ENCODE results near the gene AMIGO3. TPM values are rescaled to one million over a fixed set of nuclear protein-coding genes. Genes with fewer than 3 reads are reported as not detected.

The AMIGO3 gene
- total RNA-seq (2022) (0.79 TPM in 1 of 2 replicates, not detected in the other), Bru-seq, nascent RNA (percentile 58 among the genes with signal in this experiment), BruChase-seq, experiment 1, labeled RNA remaining after a 6-hour chase (percentile 76 among the genes with signal in this experiment), BruChase-seq, experiment 2, labeled RNA remaining after a 2-hour chase (percentile 66 among the genes with signal in this experiment)
- long read RNA-seq, transcript AMIGO3-201 (1 exons, 2,862 nt), result major isoform, 26 of 26 reads
- long read RNA-seq, partial matches to known transcripts, result 0 of 26 reads
- long read RNA-seq, other reads (novel, unspliced or antisense), result 0 of 26 reads

GRCh38 chr3:49719214-49719884 lies at the start of gene AMIGO3:
Gene AMIGO3 (minus strand): TSS chr3:49719684. CDS start chr3:49719465, 219 bp downstream.
- Mint-ChIP-seq H3K36me3 (ENCODE audit: insufficient read depth, unreplicated experiment) (peaks cover 60% of the 10 kb centered on the region), H3K27me3 (ENCODE audit: insufficient read depth, unreplicated experiment) (no peaks in the 10 kb centered on the region), H3K27ac (ENCODE audit: low read depth, unreplicated experiment) (no peak within 1 kb of the TSS), H3K4me3 (ENCODE audit: unreplicated experiment) (peak within 1 kb of the TSS; percentile 59), H3K4me1 (ENCODE audit: insufficient read depth, unreplicated experiment) (peaks cover 12% of the 10 kb centered on the region), H3K9me3 (ENCODE audit: unreplicated experiment) (no peaks in the 10 kb centered on the region)
- intact Hi-C loops (cut with micrococcal nuclease), result no loop called here
- peak; percentile 87 for DNase-seq (ENCODE audit: unreplicated experiment)
- POLR2A ChIA-PET, result interaction anchor here (1.4 kb wide), 2 partner anchors 8 to 68 kb away, joined by 4 to 5 read pairs; partner anchors contain the start of gene IP6K1
- TF ChIP-seq CTCF (IDR thresholded peaks at IDR 0.05; ENCODE audit: unreplicated experiment), result peak; percentile 12
- CTCF ChIA-PET, result interaction anchor here (0.6 to 0.7 kb wide), 3 partner anchors 7 to 457 kb away, joined by 3 to 5 read pairs (median 3); no protein-coding TSS in a partner anchor
- no TSS peak for BruUV-seq (replicated peaks)

- DNase-seq (ENCODE audit: unreplicated experiment), result no peak
- BruUV-seq (replicated peaks), result no TSS peak
- Mint-ChIP-seq H3K27me3 (ENCODE audit: insufficient read depth, unreplicated experiment) (no peaks in the 10 kb centered on the region), H3K4me3 (ENCODE audit: unreplicated experiment) (no peak overlapping the region), H3K36me3 (ENCODE audit: insufficient read depth, unreplicated experiment) (peaks cover 46% of the 10 kb centered on the region), H3K9me3 (ENCODE audit: unreplicated experiment) (no peaks in the 10 kb centered on the region), H3K27ac (ENCODE audit: low read depth, unreplicated experiment) (no peak overlapping the region), H3K4me1 (ENCODE audit: insufficient read depth, unreplicated experiment) (no peaks in the 10 kb centered on the region)
- CTCF ChIA-PET, result interaction anchor here (0.7 kb wide), 1 partner anchor 136 kb away, joined by 3 read pairs; no protein-coding TSS in a partner anchor
- intact Hi-C loops (cut with micrococcal nuclease), result no loop called here
- no peak for TF ChIP-seq CTCF (IDR thresholded peaks at IDR 0.05; ENCODE audit: unreplicated experiment)
- POLR2A ChIA-PET, result interaction anchor here (0.6 kb wide), 1 partner anchor 18 kb away, joined by 3 read pairs; no protein-coding TSS in a partner anchor
Measured at GRCh38 chr3:49763981-49764380, 44.5 kb upstream of the AMIGO3 start.

GRCh38 chr3:49761661-49762060 lies 42.2 kb upstream of the AMIGO3 start:
- Mint-ChIP-seq H3K4me1 (ENCODE audit: insufficient read depth, unreplicated experiment) (peaks cover 6% of the 10 kb centered on the region), H3K9me3 (ENCODE audit: unreplicated experiment) (no peaks in the 10 kb centered on the region), H3K27ac (ENCODE audit: low read depth, unreplicated experiment) (no peak overlapping the region), H3K4me3 (ENCODE audit: unreplicated experiment) (no peak overlapping the region), H3K36me3 (ENCODE audit: insufficient read depth, unreplicated experiment) (peaks cover 46% of the 10 kb centered on the region), H3K27me3 (ENCODE audit: insufficient read depth, unreplicated experiment) (no peaks in the 10 kb centered on the region)
- CTCF ChIA-PET, result interaction anchor here (0.6 to 0.7 kb wide), 2 partner anchors 12 to 145 kb away, joined by 3 to 4 read pairs; no protein-coding TSS in a partner anchor
- no peak for DNase-seq (ENCODE audit: unreplicated experiment)
- POLR2A ChIA-PET, result no interaction called here
- no peak for TF ChIP-seq CTCF (IDR thresholded peaks at IDR 0.05; ENCODE audit: unreplicated experiment)
- intact Hi-C loops (cut with micrococcal nuclease), result no loop called here
- BruUV-seq (replicated peaks), result no TSS peak

GRCh38 chr3:49759226-49759625 lies 39.7 kb upstream of the AMIGO3 start:
- no peak for DNase-seq (ENCODE audit: unreplicated experiment)
- H3K4me1 Mint-ChIP-seq (ENCODE audit: insufficient read depth, unreplicated experiment), result peaks cover 12% of the 10 kb centered on the region
- ChIA-PET CTCF (interaction anchor here (0.6 to 1.8 kb wide), 2 partner anchors 18 to 80 kb away, joined by 3 to 6 read pairs; no protein-coding TSS in a partner anchor), POLR2A (interaction anchor here (1.0 kb wide), 1 partner anchor 23 kb away, joined by 3 read pairs; no protein-coding TSS in a partner anchor)
- no peak for TF ChIP-seq CTCF (IDR thresholded peaks at IDR 0.05; ENCODE audit: unreplicated experiment)
- no TSS peak for BruUV-seq (replicated peaks)
- peaks cover 39% of the 10 kb centered on the region for H3K36me3 Mint-ChIP-seq (ENCODE audit: insufficient read depth, unreplicated experiment)
- H3K4me3 Mint-ChIP-seq (ENCODE audit: unreplicated experiment), result no peak overlapping the region
- intact Hi-C loops (cut with micrococcal nuclease), result no loop called here
- H3K9me3 Mint-ChIP-seq (ENCODE audit: unreplicated experiment), result no peaks in the 10 kb centered on the region
- no peaks in the 10 kb centered on the region for H3K27me3 Mint-ChIP-seq (ENCODE audit: insufficient read depth, unreplicated experiment)
- no peak overlapping the region for H3K27ac Mint-ChIP-seq (ENCODE audit: low read depth, unreplicated experiment)
